DLD1 (cell line): ENCODE data around the gene HADHB.
"Not testable (repeated sequence)": the region's sequence is repeated elsewhere in the genome, so short reads cannot be mapped to it uniquely, and the experiment has no call there.

ENCODE experiments used
- in situ Hi-C: cut with HindIII; loops from 2 replicates; pipeline ENCODE4 v1.10.0; 2017; ENCODE audit warnings: low sequenced_read_pairs

HADHB gene

DNA sequence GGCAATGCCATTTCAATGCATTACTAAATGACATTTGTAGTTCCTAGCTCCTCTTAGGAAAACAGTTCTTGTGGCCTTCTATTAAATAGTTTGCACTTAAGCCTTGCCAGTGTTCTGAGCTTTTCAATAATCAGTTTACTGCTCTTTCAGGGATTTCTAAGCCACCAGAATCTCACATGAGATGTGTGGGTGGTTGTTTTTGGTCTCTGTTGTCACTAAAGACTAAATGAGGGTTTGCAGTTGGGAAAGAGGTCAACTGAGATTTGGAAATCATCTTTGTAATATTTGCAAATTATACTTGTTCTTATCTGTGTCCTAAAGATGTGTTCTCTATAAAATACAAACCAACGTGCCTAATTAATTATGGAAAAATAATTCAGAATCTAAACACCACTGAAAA is 45.3 kb downstream of the HADHB start:
- in situ Hi-C loops, result no loop called here

DNA sequence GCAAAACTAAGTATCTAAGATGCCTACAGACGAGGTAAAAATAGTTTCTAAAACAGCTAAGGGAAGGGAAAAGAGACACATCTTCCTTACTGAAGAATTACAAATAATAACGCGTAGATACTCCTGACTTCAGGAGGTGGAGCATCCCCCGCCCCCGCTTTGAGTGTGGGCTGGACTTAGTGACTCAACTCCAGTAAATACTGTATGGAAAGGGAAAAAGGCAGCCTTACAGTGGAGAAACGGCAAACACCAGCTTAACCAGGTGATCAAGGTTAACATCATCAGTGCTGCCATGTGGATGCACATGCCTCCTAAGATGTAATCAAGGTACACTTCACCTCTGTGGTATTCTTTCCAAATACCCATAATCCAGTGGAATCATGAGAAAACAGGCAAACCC is 47.9 kb downstream of the HADHB start:
- in situ Hi-C loops, result no loop called here

DNA sequence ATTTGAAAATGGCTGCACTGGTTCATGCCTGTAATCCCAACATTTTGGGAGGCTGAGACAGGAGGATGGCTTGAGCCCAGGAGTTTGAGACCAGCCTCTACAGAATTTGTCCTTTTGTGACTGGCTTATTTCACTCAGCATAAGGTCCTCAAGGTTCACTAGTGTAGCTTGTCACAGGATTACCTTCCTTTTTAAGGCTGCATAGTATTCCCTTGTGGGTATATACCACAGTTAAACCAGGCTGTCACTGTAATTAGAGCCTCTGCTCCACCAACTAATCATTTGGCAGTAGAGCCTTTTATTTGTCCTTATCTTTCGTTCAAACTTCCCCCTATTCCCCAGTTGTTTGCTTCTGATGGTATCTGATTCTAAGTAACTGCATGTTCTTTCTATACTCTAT is 50.8 kb downstream of the HADHB start:
- in situ Hi-C loops, result no loop called here

- in situ Hi-C loops, result no loop called here
Observed at GRCh38 chr2:26297061-26297460, 52.3 kb downstream of the HADHB start.

DNA sequence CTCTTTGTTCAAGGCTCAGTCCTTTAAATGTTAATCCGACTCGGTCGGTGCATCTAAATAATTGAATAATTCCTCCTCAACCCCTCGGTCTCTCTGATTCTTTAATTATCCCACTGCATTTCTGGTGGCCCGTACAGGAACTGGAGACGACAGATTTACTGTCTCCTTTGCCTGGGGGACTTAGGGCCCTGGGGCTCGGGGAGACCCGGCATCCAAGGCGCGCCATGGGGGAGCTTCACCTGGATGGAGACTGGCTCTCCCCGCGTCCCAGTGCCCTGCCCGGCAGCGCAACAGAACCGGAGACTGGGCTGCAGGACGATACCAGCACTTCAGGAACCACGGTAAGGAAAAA is 53.5 kb downstream of the HADHB start:
- in situ Hi-C loops, result no loop called here

DNA sequence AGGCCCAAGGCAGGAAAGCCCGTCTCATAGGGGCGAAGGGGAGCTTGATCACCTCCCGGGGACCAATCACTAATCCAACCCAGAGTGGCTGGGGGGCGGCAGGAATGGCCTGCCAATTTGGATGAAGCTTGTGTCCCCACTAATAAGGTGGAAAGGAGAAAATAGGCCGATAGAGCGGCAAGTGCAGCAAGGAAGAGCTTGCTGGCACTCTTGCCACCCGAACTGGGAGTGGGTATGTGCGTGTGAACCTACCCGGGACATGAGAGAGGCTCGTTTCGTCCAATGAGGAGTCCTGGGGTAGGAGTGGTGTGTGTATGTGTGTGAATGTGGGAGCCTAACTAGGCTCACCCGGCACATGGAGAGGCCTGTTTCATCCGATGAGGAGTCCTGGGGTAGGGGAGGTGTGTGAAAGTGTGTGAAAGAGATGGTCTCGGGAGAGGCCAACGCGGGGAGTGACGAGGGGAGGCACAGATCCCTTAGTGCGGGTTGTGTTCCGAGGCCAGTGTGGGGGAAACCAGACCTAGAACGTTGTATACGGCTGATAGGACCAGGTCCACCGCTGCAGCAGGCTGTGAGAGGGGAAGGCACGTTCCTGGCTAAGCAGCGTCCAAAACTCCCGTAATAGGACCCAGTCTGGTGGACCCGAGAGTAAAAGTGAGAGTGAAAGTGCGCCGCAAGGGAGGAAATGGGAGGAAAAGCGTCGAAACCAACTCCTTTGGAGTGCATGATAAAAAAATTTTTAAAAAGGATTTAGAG is 54.1 kb downstream of the HADHB start:
- in situ Hi-C loops, result no loop called here

DNA sequence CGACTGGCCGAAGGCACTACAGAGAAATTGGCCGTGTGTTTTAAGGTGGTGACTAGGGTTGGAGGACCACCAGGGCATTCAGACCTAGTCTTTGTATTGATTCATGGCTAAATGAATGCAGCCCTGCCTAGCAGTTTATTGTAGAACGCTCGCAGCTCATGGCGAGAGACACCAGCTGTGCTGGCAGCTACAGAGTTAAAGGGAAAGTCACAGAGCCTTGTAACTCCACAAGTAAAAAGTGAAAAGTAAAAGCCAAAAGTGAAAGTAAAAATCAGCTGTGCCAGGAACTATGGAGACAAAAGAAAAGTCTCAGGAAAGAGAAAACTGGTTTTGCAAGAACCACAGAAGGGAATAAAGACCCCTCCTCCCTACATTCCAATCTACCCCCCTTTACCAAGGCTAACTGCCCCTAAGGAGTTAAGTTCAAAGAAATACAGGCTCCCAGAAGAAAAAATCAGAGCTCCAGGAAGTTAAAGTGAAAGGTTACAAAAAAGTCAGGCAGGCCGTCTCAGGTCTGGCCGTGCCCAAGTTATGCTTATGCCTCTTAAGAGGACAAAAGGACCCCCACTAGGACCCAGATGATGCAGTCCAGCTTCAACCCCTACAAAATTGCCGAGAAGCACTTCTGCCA is 54.8 kb downstream of the HADHB start:
- in situ Hi-C loops, result no loop called here

DNA sequence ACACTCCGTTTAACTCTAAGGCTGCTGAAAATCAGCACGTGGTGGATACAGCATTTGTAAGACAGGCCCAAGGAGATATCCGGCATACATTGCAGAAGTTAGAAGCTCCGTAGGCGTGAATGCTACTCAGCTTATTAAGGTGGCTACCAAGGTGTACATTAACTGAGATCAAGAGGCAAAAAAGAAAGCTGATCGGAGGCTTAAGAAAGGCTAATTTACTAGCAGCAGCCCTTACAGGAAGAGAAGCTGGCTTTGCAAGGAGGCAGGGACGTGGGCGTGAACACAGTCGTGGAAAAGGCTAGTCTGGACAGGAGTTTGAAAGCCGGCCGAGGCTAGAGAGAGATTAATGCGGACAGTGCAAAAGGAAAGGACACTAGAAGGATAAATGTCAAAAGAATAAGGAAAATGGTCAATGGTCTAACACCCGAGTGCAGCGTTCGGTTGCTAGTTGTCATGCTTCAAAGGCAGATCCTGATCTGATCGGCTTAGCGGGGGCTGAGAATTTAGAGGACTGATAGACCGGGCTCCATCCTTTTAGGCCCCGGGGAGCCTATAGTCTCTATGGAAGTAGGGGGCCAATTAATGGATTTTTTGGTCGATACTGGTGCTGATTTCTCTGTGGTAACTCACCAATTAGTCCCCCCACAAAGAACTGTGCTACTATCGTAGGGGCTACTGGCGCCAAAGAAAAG is 55.6 kb downstream of the HADHB start:
- in situ Hi-C loops, result no loop called here

DNA sequence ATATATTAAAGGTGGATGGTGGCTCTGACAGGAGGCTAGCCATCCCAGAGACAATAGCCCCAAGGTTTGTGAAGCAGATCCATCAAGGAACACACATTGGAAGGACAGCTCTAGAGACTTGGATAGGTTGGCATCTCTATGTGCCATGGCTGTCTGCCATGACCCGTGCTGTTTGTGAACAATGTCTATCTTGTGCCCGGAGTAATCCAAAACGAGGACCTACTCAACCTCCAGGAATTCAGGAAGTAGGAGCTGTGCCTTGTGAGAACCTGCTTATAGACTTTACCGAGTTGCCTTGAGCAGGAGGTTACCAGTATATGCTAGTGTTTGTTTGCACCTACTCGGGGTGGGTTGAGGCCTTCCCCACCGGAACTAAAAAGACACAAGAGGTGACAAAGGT is 58.1 kb downstream of the HADHB start:
- in situ Hi-C loops, result no loop called here

DNA sequence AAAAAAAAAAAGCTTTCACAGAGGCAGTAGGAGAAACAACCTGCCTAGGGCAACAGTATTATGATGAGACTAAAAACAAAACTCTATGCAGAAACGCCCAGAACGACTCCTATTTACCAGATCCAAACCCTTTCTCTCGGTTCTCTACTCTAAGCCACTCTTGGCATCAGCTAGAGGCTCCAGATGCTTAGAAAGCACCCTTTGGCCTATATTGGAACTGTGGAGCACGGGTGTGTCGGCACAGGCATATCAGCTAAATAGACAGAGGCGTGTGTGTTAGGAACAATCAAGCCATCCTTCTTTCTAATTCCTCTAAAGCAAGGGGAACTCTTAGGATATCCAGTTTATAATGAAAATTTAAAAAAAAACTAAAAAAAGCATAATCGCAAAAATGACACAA is 60.4 kb downstream of the HADHB start:
- in situ Hi-C loops, result not testable (repeated sequence)

- in situ Hi-C loops, result no loop called here
Observed at GRCh38 chr2:26305540-26305939, 60.8 kb downstream of the HADHB start.

GRCh38 chr2:26309921-26310320 is 65.2 kb downstream of the HADHB start:
- in situ Hi-C loops, result no loop called here

DNA sequence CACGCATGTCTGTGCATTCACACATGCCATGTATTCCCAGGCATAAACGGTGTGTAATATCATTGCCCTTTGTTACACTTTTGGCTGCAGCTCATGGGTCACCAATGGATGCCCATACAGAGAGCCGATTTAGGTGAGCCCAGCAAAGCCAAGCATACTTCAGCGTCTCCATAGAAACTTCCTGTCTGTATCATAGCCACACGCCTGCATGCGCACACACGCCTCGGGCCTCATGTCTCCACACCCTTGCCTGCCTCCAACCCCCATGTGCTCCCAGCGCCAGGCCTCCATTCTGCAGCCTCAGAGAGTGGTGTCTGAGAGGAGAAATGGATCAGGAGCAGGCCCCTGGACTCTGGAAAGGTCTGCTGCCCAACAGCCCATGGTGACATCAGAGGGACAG is 67.7 kb downstream of the HADHB start:
- in situ Hi-C loops, result no loop called here

DNA sequence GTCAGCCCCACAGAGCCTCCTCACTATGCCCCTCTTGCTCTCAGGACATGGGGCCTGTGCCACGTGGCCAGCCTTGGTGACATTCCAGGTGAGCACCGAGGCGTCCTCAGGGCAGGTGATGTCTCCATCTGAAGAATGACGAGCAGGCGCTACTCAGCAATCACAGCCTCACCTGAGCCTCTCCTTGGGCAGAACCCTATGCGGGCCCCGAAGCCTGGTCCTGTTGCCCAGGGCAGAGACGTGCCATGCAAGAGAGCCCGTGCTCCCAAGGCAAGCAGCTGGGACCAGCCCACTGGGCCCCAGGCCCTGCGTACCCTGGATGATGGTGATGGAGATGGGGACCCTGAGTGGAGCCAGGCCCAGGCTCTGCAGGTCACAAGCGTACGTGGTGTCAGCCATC is 68.7 kb downstream of the HADHB start:
- in situ Hi-C loops, result no loop called here

DNA sequence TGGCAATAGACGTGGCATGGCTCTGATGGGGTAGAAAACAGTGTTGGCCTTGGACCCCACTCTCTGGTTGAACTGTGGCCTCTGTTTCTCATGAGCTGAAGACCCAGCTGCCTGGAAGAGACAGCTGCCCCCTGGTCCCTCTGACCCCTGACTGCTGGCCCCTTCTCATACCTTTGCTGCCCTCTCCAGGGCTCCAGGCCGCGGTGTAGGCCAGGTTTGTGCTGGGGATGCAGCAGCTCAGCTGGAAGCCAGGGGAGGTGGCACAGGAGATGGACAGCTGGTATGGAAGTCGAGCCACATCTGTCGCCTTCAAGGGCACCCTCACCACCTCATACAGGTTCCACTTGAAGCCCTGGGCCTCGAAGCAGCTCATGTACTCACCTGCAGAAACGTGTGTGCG is 69.5 kb downstream of the HADHB start:
- in situ Hi-C loops, result no loop called here

DNA sequence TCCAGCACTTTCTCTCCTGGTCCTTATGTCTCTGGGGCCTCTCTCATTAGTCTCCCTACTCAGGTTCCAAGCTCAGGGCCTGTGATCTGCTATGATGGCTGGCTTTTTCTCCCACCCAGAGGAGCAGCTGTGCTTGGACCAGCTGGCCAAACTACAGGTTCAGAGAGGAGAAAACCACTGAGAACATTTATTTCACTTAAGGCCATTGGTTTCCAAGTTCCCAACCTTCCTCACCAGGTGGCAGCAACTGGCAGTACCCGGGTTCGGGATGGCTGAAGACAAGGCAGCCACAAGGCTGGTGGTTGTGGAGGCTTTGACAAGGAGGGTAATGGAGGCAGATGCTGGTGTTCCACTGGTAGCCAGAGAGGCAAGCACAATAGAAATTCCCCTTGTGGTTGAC is 71.3 kb downstream of the HADHB start:
- in situ Hi-C loops, result no loop called here

DNA sequence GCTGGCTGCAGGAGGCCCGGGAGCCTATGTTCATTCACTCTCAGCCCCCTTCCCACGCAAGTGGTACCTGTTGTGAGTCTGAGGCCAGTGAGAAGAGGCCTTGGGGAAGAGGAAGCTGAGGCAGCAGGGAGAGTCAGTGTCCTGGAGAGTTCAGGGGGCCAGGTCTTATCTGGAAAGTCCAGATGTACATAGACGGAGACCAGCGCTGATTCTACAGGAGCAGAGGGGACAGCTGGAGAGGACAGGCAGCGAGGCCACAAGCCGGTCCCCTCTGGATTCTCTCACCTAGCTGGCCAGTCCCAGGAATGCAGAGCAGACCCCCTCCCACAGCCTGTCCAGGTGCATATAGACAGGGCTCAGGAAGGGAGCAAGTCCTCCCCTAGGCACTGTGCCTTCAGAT is 72.1 kb downstream of the HADHB start:
- in situ Hi-C loops, result no loop called here

GRCh38 chr2:26317377-26318105 is 72.8 kb downstream of the HADHB start:
- in situ Hi-C loops, result no loop called here

- in situ Hi-C loops, result no loop called here
Observed at GRCh38 chr2:26318950-26319349, 74.2 kb downstream of the HADHB start.

GRCh38 chr2:26324479-26324878 is 79.7 kb downstream of the HADHB start:
- in situ Hi-C loops, result not testable (repeated sequence)

- in situ Hi-C loops, result no loop called here
Observed at GRCh38 chr2:26324903-26325302, 80.2 kb downstream of the HADHB start.

- in situ Hi-C loops, result no loop called here
Observed at GRCh38 chr2:26325851-26326250, 81.1 kb downstream of the HADHB start.
